Endothelial cell of hepatic sinusoid (primary cell): ENCODE results near the gene MIER2.

ENCODE experiments used
- in situ Hi-C: cut with HindIII; loops from 2 replicates; pipeline ENCODE4 v1.10.0; 2017; ENCODE audit warnings: low sequenced_read_pairs

Gene MIER2

GRCh38 chr19:334296-335071 lies 10.1 kb downstream of the MIER2 start:
- in situ Hi-C loops: no loop called here

- in situ Hi-C loops: no loop called here
Observed at GRCh38 chr19:330503-330902, 14.1 kb downstream of the MIER2 start.

- in situ Hi-C loops: no loop called here
Observed at GRCh38 chr19:329876-330275, 14.7 kb downstream of the MIER2 start.

- in situ Hi-C loops: no loop called here
Observed at GRCh38 chr19:328025-328505, 16.5 kb downstream of the MIER2 start.

- in situ Hi-C loops: no loop called here
Observed at GRCh38 chr19:327291-328024, 17.1 kb downstream of the MIER2 start.

- in situ Hi-C loops: no loop called here
Observed at GRCh38 chr19:326871-327270, 17.7 kb downstream of the MIER2 start.

- in situ Hi-C loops: no loop called here
Observed at GRCh38 chr19:325937-326565, 18.5 kb downstream of the MIER2 start.

- in situ Hi-C loops: no loop called here
Observed at GRCh38 chr19:325173-325936, 19.2 kb downstream of the MIER2 start.

GRCh38 chr19:324716-325115 lies 19.9 kb downstream of the MIER2 start:
- in situ Hi-C loops: no loop called here

- in situ Hi-C loops: no loop called here
Observed at GRCh38 chr19:322616-323015, 22.0 kb downstream of the MIER2 start.

GRCh38 chr19:318509-318774 lies 26.2 kb downstream of the MIER2 start:
- in situ Hi-C loops: no loop called here

- in situ Hi-C loops: no loop called here
Observed at GRCh38 chr19:317710-318508, 26.7 kb downstream of the MIER2 start.

GRCh38 chr19:315811-316210 lies 28.8 kb downstream of the MIER2 start:
- in situ Hi-C loops: no loop called here

- in situ Hi-C loops: no loop called here
Observed at GRCh38 chr19:313988-314815, 30.4 kb downstream of the MIER2 start.

GRCh38 chr19:313169-313987 lies 31.2 kb downstream of the MIER2 start:
- in situ Hi-C loops: no loop called here

- in situ Hi-C loops: no loop called here
Observed at GRCh38 chr19:311813-312261, 32.8 kb downstream of the MIER2 start.

GRCh38 chr19:310781-311496 lies 33.7 kb downstream of the MIER2 start:
- in situ Hi-C loops: no loop called here

- in situ Hi-C loops: no loop called here
Observed at GRCh38 chr19:310141-310651, 34.4 kb downstream of the MIER2 start.
